BLaER1 treated with 17β-estradiol and CSF1 and Interleukin-3, amounts not matched to agents 10 nM and 100 nM (cell line): ENCODE data around the gene SFI1.
A peak's percentile ranks its signal among the peaks of the same experiment; 100 is the strongest.

ENCODE experiments used
- H3K27ac ChIP-seq, 11 experiments: shearing (Covaris generic); formaldehyde crosslinking; 2 replicates each; pipeline ENCODE4 v1.8.1; 2022
- H3K27me3 ChIP-seq, 11 experiments: shearing (Covaris generic); formaldehyde crosslinking; 2 replicates each; pipeline ENCODE4 v1.8.1; 2022
- H3K36me3 ChIP-seq, 11 experiments: shearing (Covaris generic); formaldehyde crosslinking; 2 replicates each; pipeline ENCODE4 v1.8.1; 2022
- H3K4me1 ChIP-seq, 10 experiments: shearing (Covaris generic); formaldehyde crosslinking; 2 replicates each; pipeline ENCODE4 v1.8.1; 2022
- H3K4me2 ChIP-seq, 11 experiments: shearing (Covaris generic); formaldehyde crosslinking; 2 replicates each; pipeline ENCODE4 v1.8.1; 2022
- H3K4me3 ChIP-seq, 10 experiments: shearing (Covaris generic); formaldehyde crosslinking; 2 replicates each; pipeline ENCODE4 v1.8.1; 2022
- H3K9ac ChIP-seq, 11 experiments: shearing (Covaris generic); formaldehyde crosslinking; 2 replicates each; pipeline ENCODE4 v1.8.1; 2022
- H3K9me3 ChIP-seq, 11 experiments: shearing (Covaris generic); formaldehyde crosslinking; replicated peaks in 1 of 11; 2 replicates each; pipeline ENCODE4 v1.8.1; 2022
- H4K20me1 ChIP-seq, 11 experiments: shearing (Covaris generic); formaldehyde crosslinking; 2 replicates each; pipeline ENCODE4 v1.8.1; 2022
- Cebpa-rat ChIP-seq, 11 experiments: shearing (Covaris generic); IDR thresholded peaks; 2 replicates each; pipeline ENCODE4 v1.8.1; 2022

The SFI1 gene

GRCh38 chr22:31603574-31603973 is 107.2 kb downstream of the SFI1 start:
- Histone ChIP-seq H3K36me3 (peaks cover 18 to 63% (median 33%) of the 10 kb centered on the region in 11 experiments; a peak in 21 of 22 replicates), H3K4me1 (no peaks in the 10 kb centered on the region), H4K20me1 (peaks cover 0 to 4% (median 0%) of the 10 kb centered on the region in 11 experiments; a peak in 2 of 22 replicates), H3K27me3 (no peaks in the 10 kb centered on the region), H3K4me3 (no peak overlapping the region), H3K4me2 (no peak overlapping the region), H3K9ac (no peak overlapping the region), H3K9me3 (no peaks in the 10 kb centered on the region), H3K27ac (no peak overlapping the region)
- TF ChIP-seq Cebpa-rat (IDR thresholded peaks at IDR 0.05): no peak

- H3K4me3 ChIP-seq: no peak overlapping the region
- H3K9me3 ChIP-seq: no peaks in the 10 kb centered on the region
- no peaks in the 10 kb centered on the region for H3K27me3 ChIP-seq
- H3K9ac ChIP-seq: no peak overlapping the region
- no peak for TF ChIP-seq Cebpa-rat (IDR thresholded peaks at IDR 0.05)
- no peaks in the 10 kb centered on the region for H3K4me1 ChIP-seq
- no peak overlapping the region for H3K4me2 ChIP-seq
- H3K36me3 ChIP-seq: peaks cover 18 to 64% (median 33%) of the 10 kb centered on the region in 11 experiments; a peak in 21 of 22 replicates
- no peak overlapping the region for H3K27ac ChIP-seq
- H4K20me1 ChIP-seq: peaks cover 0 to 4% (median 0%) of the 10 kb centered on the region in 11 experiments; a peak in 2 of 22 replicates
These were observed 107.9 kb downstream of the SFI1 start for GRCh38 chr22:31604137-31604705.

- Histone ChIP-seq H3K4me1 (no peaks in the 10 kb centered on the region), H3K27me3 (no peaks in the 10 kb centered on the region), H3K27ac (no peak overlapping the region), H3K4me3 (no peak overlapping the region), H3K4me2 (no peak overlapping the region), H3K36me3 (peaks cover 18 to 70% (median 41%) of the 10 kb centered on the region in 11 experiments; a peak in 21 of 22 replicates), H3K9me3 (no peaks in the 10 kb centered on the region), H4K20me1 (peaks cover 0 to 11% (median 0%) of the 10 kb centered on the region in 11 experiments; a peak in 2 of 22 replicates), H3K9ac (no peak overlapping the region)
- no peak for TF ChIP-seq Cebpa-rat (IDR thresholded peaks at IDR 0.05)
These were observed 108.7 kb downstream of the SFI1 start for GRCh38 chr22:31604746-31605705.

GRCh38 chr22:31605851-31606585 is 109.7 kb downstream of the SFI1 start:
- no peaks in the 10 kb centered on the region for H3K9me3 ChIP-seq
- peaks cover 0 to 21% (median 0%) of the 10 kb centered on the region in 11 experiments; a peak in 2 of 22 replicates for H4K20me1 ChIP-seq
- H3K4me2 ChIP-seq: no peak overlapping the region
- peaks cover 21 to 80% (median 47%) of the 10 kb centered on the region in 11 experiments; a peak in 21 of 22 replicates for H3K36me3 ChIP-seq
- peaks cover 0 to 9% (median 6%) of the 10 kb centered on the region in 10 experiments; a peak in 10 of 20 replicates for H3K4me1 ChIP-seq
- TF ChIP-seq Cebpa-rat (IDR thresholded peaks at IDR 0.05): no peak
- no peaks in the 10 kb centered on the region for H3K27me3 ChIP-seq
- H3K4me3 ChIP-seq: no peak overlapping the region
- H3K27ac ChIP-seq: no peak overlapping the region
- H3K9ac ChIP-seq: no peak overlapping the region

GRCh38 chr22:31607696-31608095 is 111.4 kb downstream of the SFI1 start:
- no peak overlapping the region for H3K4me2 ChIP-seq
- no peak overlapping the region for H3K4me3 ChIP-seq
- H3K4me1 ChIP-seq: peaks cover 0 to 14% (median 9%) of the 10 kb centered on the region in 10 experiments; a peak in 11 of 20 replicates
- H3K9me3 ChIP-seq: no peaks in the 10 kb centered on the region
- TF ChIP-seq Cebpa-rat (IDR thresholded peaks at IDR 0.05): no peak
- no peak overlapping the region for H3K9ac ChIP-seq
- no peaks in the 10 kb centered on the region for H3K27me3 ChIP-seq
- H4K20me1 ChIP-seq: peaks cover 0 to 27% (median 0%) of the 10 kb centered on the region in 11 experiments; a peak in 2 of 22 replicates
- peaks cover 15 to 75% (median 38%) of the 10 kb centered on the region in 11 experiments; a peak in 21 of 22 replicates for H3K36me3 ChIP-seq
- no peak overlapping the region for H3K27ac ChIP-seq

GRCh38 chr22:31609716-31610115 is 113.4 kb downstream of the SFI1 start:
- Histone ChIP-seq H3K9me3 (no peaks in the 10 kb centered on the region), H4K20me1 (peaks cover 0 to 27% (median 0%) of the 10 kb centered on the region in 11 experiments; a peak in 4 of 22 replicates), H3K4me2 (no peak overlapping the region), H3K36me3 (peaks cover 5 to 55% (median 25%) of the 10 kb centered on the region in 11 experiments; a peak in 12 of 22 replicates), H3K27me3 (no peaks in the 10 kb centered on the region), H3K9ac (no peak overlapping the region), H3K27ac (no peak overlapping the region; a peak in 1 of 22 replicates), H3K4me3 (no peak overlapping the region), H3K4me1 (peaks cover 19 to 33% (median 29%) of the 10 kb centered on the region in 10 experiments)
- no peak for TF ChIP-seq Cebpa-rat (IDR thresholded peaks at IDR 0.05)

GRCh38 chr22:31610611-31611010 is 114.3 kb downstream of the SFI1 start:
- Histone ChIP-seq H3K4me1 (peaks cover 28 to 42% (median 37%) of the 10 kb centered on the region in 10 experiments), H3K36me3 (peaks cover 3 to 47% (median 23%) of the 10 kb centered on the region in 11 experiments; a peak in 11 of 22 replicates), H3K27ac (0 out of 22 replicates have a peak overlapping the region, but pooled peaks of 1 of the 11 experiments have one; percentile 25), H3K4me2 (peak overlapping the region in 2 of 11 experiments; percentile 17 to 23; a peak in 3 of 22 replicates), H3K9me3 (no peaks in the 10 kb centered on the region), H3K27me3 (no peaks in the 10 kb centered on the region), H3K4me3 (no peak overlapping the region), H4K20me1 (peaks cover 0 to 27% (median 0%) of the 10 kb centered on the region in 11 experiments; a peak in 7 of 22 replicates), H3K9ac (peak overlapping the region in 1 of 11 experiments; percentile 18; a peak in 2 of 22 replicates)
- no peak for TF ChIP-seq Cebpa-rat (IDR thresholded peaks at IDR 0.05)

- H3K9me3 ChIP-seq: no peaks in the 10 kb centered on the region
- no peak for TF ChIP-seq Cebpa-rat (IDR thresholded peaks at IDR 0.05)
- 0 out of 22 replicates have a peak overlapping the region, but pooled peaks of 1 of the 11 experiments have one; percentile 25 for H3K27ac ChIP-seq
- H3K4me1 ChIP-seq: peaks cover 34 to 48% (median 43%) of the 10 kb centered on the region in 10 experiments
- peaks cover 0 to 33% (median 4%) of the 10 kb centered on the region in 11 experiments; a peak in 13 of 22 replicates for H4K20me1 ChIP-seq
- peak overlapping the region in 2 of 11 experiments; percentile 17 to 23; a peak in 3 of 22 replicates for H3K4me2 ChIP-seq
- peak overlapping the region in 2 of 11 experiments; percentile 18 to 47; a peak in 1 of 22 replicates for H3K9ac ChIP-seq
- H3K27me3 ChIP-seq: no peaks in the 10 kb centered on the region
- H3K36me3 ChIP-seq: peaks cover 0 to 44% (median 20%) of the 10 kb centered on the region in 11 experiments; a peak in 11 of 22 replicates
- H3K4me3 ChIP-seq: no peak overlapping the region
These were observed 114.9 kb downstream of the SFI1 start for GRCh38 chr22:31611061-31611760.
